KMS-11 (cell line): Measurements from ENCODE around the gene NES.

Source experiments
- H2AFZ ChIP-seq: fragments of 200-600 bp; sonication (generic); 2 replicates; pipeline ENCODE4 v1.6.1; 2016; ENCODE audit warnings: antibody characterized with exemption, mixed run types, low read depth
- H3K27ac ChIP-seq: fragments of 200-600 bp; sonication (generic); 2 replicates; pipeline ENCODE4 v1.6.1; 2016; ENCODE audit warnings: mild to moderate bottlenecking, mixed run types
- H3K27me3 ChIP-seq: fragments of 200-600 bp; sonication (generic); 2 replicates; pipeline ENCODE4 v1.6.1; 2017; ENCODE audit warnings: mild to moderate bottlenecking, low read depth, mixed run types, moderate library complexity; ENCODE audit not compliant: insufficient read depth
- H3K36me3 ChIP-seq: fragments of 200-600 bp; sonication (generic); 2 replicates; pipeline ENCODE4 v1.6.1; 2017; ENCODE audit warnings: mild to moderate bottlenecking, mixed run types; ENCODE audit not compliant: insufficient read depth
- H3K4me1 ChIP-seq: fragments of 200-600 bp; sonication (generic); 2 replicates; pipeline ENCODE4 v1.6.1; 2016; ENCODE audit warnings: mild to moderate bottlenecking, low read depth, mixed run types; ENCODE audit not compliant: poor library complexity, severe bottlenecking
- H3K4me2 ChIP-seq: fragments of 200-600 bp; sonication (generic); 2 replicates; pipeline ENCODE4 v1.7.0; 2016; ENCODE audit warnings: mild to moderate bottlenecking, mixed run types
- H3K4me3 ChIP-seq: fragments of 200-600 bp; sonication (generic); IDR thresholded peaks from 2 replicates; pipeline ENCODE4 v1.6.1; 2017; ENCODE audit warnings: low read depth, low read length, mixed read lengths; ENCODE audit not compliant: insufficient read depth
- H3K79me2 ChIP-seq: fragments of 200-600 bp; sonication (generic); 2 replicates; pipeline ENCODE4 v1.6.1; 2016; ENCODE audit warnings: low read depth, mixed run types; ENCODE audit not compliant: insufficient read depth
- H3K9ac ChIP-seq: fragments of 200-600 bp; sonication (generic); 2 replicates; pipeline ENCODE4 v1.6.1; 2016; ENCODE audit warnings: mild to moderate bottlenecking, mixed run types
- H4K20me1 ChIP-seq: fragments of 200-600 bp; sonication (generic); 2 replicates; pipeline ENCODE4 v1.6.1; 2016; ENCODE audit warnings: mild to moderate bottlenecking, mixed run types; ENCODE audit not compliant: insufficient read depth
- CTCF ChIP-seq: fragments of 200-600 bp; sonication (generic); conservative IDR thresholded peaks from 2 replicates; pipeline ENCODE4 v1.6.1; 2017; ENCODE audit warnings: low read depth, mild to moderate bottlenecking, antibody characterized with exemption, low read length, moderate library complexity, mixed read lengths

Gene NES

GRCh38 chr1:156645666-156646065 lies 31.5 kb downstream of the NES start:
- H3K4me2 ChIP-seq, result no peak overlapping the region
- H3K27me3 ChIP-seq, result peaks cover 98% of the 10 kb centered on the region
- no peak overlapping the region for H2AFZ ChIP-seq
- H3K9ac ChIP-seq, result no peak overlapping the region
- no peak overlapping the region for H3K27ac ChIP-seq
- no peaks in the 10 kb centered on the region for H3K4me1 ChIP-seq
- no peaks in the 10 kb centered on the region for H3K79me2 ChIP-seq
- H4K20me1 ChIP-seq, result no peaks in the 10 kb centered on the region
- no peak for TF ChIP-seq CTCF
- H3K36me3 ChIP-seq, result no peaks in the 10 kb centered on the region
- no peak overlapping the region for H3K4me3 ChIP-seq

GRCh38 chr1:156645056-156645455 lies 32.2 kb downstream of the NES start:
- no peak overlapping the region for H3K9ac ChIP-seq
- peaks cover 98% of the 10 kb centered on the region for H3K27me3 ChIP-seq
- no peaks in the 10 kb centered on the region for H3K79me2 ChIP-seq
- no peak overlapping the region for H3K4me2 ChIP-seq
- TF ChIP-seq CTCF, result no peak
- H3K27ac ChIP-seq, result no peak overlapping the region
- peaks cover 1% of the 10 kb centered on the region for H3K4me1 ChIP-seq
- no peak overlapping the region for H2AFZ ChIP-seq
- no peaks in the 10 kb centered on the region for H3K36me3 ChIP-seq
- H3K4me3 ChIP-seq, result no peak overlapping the region
- H4K20me1 ChIP-seq, result no peaks in the 10 kb centered on the region

GRCh38 chr1:156644640-156645039 lies 32.6 kb downstream of the NES start:
- TF ChIP-seq CTCF, result no peak
- H3K27me3 ChIP-seq, result peaks cover 98% of the 10 kb centered on the region
- H3K4me3 ChIP-seq, result no peak overlapping the region
- no peak overlapping the region for H3K27ac ChIP-seq
- no peak overlapping the region for H2AFZ ChIP-seq
- H3K36me3 ChIP-seq, result no peaks in the 10 kb centered on the region
- no peaks in the 10 kb centered on the region for H4K20me1 ChIP-seq
- peaks cover 5% of the 10 kb centered on the region for H3K4me1 ChIP-seq
- no peak overlapping the region for H3K4me2 ChIP-seq
- H3K9ac ChIP-seq, result no peak overlapping the region
- no peaks in the 10 kb centered on the region for H3K79me2 ChIP-seq

GRCh38 chr1:156644146-156644545 lies 33.1 kb downstream of the NES start:
- H3K79me2 ChIP-seq, result no peaks in the 10 kb centered on the region
- H3K9ac ChIP-seq, result no peak overlapping the region
- no peaks in the 10 kb centered on the region for H4K20me1 ChIP-seq
- no peak for TF ChIP-seq CTCF
- no peaks in the 10 kb centered on the region for H3K36me3 ChIP-seq
- H3K4me3 ChIP-seq, result no peak overlapping the region
- H2AFZ ChIP-seq, result no peak overlapping the region
- no peak overlapping the region for H3K4me2 ChIP-seq
- H3K4me1 ChIP-seq, result peaks cover 10% of the 10 kb centered on the region
- H3K27ac ChIP-seq, result no peak overlapping the region
- peaks cover 98% of the 10 kb centered on the region for H3K27me3 ChIP-seq

- Histone ChIP-seq H3K4me2 (no peak overlapping the region), H3K79me2 (no peaks in the 10 kb centered on the region), H2AFZ (no peak overlapping the region), H3K9ac (no peak overlapping the region), H3K36me3 (no peaks in the 10 kb centered on the region), H3K27me3 (peaks cover 98% of the 10 kb centered on the region), H3K27ac (no peak overlapping the region), H3K4me1 (peaks cover 14% of the 10 kb centered on the region), H4K20me1 (no peaks in the 10 kb centered on the region), H3K4me3 (no peak overlapping the region)
- no peak for TF ChIP-seq CTCF
Measured at GRCh38 chr1:156643778-156644092, 33.5 kb downstream of the NES start.
